GM18909 (cell line): ENCODE data around the gene PIP4P1.
"Not testable (repeated sequence)": the region's sequence is repeated elsewhere in the genome, so short reads cannot be mapped to it uniquely, and the experiment has no call there.

Source experiments
- ATAC-seq: cut with Tn5 transposase; IDR thresholded peaks from one replicate; pipeline ENCODE4 v1.9.1; 2021; ENCODE audit warnings: mild to moderate bottlenecking; ENCODE audit not compliant: unreplicated experiment, poor library complexity

Gene PIP4P1

DNA sequence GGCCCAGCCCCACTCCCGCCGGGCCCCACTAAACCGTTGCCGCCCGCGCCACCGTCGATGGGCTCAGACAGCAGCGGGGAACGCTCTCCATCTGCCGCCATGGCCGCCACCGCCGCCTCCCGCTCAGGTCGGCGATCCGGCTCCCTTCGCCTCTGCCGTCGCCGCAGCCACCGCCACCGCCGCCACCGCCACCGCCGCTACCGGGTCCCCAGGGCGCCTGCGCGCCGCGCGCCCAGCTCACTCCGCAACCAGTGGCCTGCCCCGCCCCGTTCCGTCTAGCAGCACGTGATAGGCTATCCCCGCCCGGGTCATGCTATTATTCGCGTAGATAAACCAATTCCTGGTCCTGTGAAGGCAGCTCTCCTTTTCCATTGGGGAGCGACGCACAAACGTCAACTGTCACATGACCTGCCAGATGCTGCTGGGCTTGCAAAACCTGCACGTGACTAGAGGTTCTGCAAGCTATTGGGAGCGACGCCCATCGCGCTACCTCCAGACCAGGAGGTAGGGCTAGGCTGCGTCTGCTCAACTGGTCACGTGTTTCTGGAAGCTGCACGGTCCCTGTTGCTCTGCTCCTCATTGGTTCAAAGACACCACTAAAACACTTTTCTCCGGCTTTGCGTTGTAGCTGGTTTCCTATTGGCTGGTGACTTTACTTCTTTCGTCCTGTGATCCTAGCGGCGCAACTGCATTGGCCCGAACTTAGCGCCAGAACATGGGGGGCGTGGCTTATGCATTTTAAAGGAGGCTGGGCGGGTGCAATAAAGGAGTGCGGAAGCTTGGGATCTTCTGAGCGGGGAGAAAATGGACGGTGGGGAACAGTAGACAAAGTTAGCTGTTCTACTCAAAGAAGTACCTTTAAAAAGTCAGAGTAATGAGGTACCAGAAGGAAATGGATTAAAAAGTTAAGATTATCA lies at the start of gene PIP4P1:
TSS of gene PIP4P1 (minus strand) at position 210 of the 917 bp plus-strand sequence. CDS start at position 101, 109 bp downstream.
- peak; percentile 95 for ATAC-seq

DNA sequence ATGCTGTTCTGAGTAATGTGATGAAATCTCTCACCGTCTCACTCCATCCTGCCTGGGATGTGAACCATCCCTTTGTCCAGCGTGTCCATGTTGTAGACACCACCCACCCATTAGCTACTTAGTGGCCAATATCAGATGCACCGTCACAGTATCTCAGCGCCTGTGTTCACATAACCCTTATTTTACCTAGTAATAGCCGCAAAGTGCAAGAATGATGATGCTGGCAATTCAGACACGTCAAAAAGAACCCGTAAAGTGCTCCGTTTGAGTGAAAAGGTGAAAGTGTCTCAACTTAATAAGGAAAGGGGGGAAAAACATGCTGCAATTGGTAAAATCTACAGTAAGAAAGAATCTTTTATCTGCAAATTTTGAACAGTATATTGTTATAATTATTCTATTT lies 47.1 kb upstream of the PIP4P1 start:
- ATAC-seq = no peak

DNA sequence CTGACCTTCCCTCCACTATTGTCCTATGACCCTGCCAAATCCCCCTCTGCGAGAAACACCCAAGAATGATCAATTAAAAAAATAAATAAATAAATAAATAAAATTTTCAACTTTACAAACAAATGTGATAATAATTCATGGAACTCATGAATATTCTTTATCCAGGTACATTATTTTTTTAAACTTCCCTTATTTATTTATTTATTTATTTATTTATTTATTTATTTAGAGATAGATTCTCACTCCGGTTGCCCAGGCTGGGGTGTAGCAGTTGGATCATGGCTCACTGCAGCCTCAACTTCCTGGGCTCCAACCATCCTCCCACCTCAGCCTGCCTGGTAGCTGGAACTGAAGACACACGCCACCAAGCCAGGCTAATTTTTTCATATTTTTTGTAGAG lies 46.3 kb upstream of the PIP4P1 start:
- ATAC-seq = not testable (repeated sequence)

DNA sequence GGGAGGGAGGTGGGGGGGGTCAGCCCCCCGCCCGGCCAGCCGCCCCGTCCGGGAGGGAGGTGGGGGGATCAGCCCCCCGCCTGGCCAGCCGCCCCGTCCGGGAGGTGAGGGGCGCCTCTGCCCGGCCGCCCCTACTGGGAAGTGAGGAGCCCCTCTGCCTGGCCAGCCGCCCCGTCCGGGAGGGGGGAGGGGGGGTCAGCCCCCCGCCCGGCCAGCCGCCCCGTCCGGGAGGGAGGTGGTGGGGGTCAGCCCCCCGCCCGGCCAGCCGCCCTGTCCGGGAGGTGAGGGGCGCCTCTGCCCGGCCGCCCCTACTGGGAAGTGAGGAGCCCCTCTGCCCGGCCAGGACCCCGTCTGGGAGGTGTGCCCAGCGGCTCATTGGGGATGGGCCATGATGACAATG lies 45.5 kb upstream of the PIP4P1 start:
- not testable (repeated sequence) for ATAC-seq

GRCh38 chr14:20506276-20506675 lies 45.0 kb upstream of the PIP4P1 start:
- ATAC-seq = not testable (repeated sequence)

DNA sequence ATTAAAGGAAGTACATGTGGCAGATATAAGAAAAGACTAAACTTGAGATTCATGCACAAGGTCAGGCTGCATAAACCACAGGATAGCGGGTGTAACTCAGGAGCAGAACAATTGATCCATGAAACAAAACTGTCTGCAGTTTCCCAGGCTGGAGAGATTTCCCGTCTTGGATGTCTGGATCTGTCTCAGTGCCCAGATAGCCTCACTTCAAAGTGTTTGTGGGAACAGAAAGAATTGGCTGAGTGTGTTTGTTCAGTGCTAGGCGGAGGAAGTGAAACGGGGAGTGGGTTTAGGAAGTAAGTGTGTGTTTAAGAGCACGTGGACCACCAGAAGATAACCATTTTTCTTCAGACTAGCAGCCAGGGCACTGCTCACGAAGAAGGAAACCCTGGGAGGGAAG lies 42.7 kb upstream of the PIP4P1 start:
- ATAC-seq = no peak

GRCh38 chr14:20501346-20501745 lies 40.1 kb upstream of the PIP4P1 start:
- no peak for ATAC-seq

- no peak for ATAC-seq
Measured at GRCh38 chr14:20499881-20500280, 38.6 kb upstream of the PIP4P1 start.

GRCh38 chr14:20499108-20499507 lies 37.9 kb upstream of the PIP4P1 start:
- ATAC-seq = no peak

DNA sequence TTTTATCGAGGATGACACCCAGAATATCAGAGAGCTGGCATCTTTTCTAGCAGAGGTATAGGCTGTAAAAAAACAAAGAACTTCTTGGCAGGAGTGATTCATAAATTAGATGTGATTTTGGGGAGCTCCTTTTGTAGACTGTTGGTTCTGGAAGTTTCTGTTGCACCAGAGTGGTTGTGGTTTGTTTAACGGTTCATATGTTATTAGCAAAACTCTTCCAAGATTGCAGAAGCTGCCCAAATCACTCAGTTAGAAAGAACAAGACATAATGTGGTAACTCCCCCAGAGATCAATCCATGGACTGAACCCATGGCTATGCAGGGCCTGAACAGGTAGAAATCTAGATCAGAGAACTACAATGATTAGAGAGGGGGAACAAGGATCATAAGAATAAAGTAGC lies 37.4 kb upstream of the PIP4P1 start:
- ATAC-seq = no peak

GRCh38 chr14:20494935-20495766 lies 33.9 kb upstream of the PIP4P1 start:
- ATAC-seq = no peak

- no peak for ATAC-seq
Measured at GRCh38 chr14:20493634-20494033, 32.4 kb upstream of the PIP4P1 start.

- ATAC-seq = no peak
Measured at GRCh38 chr14:20492486-20492885, 31.3 kb upstream of the PIP4P1 start.

DNA sequence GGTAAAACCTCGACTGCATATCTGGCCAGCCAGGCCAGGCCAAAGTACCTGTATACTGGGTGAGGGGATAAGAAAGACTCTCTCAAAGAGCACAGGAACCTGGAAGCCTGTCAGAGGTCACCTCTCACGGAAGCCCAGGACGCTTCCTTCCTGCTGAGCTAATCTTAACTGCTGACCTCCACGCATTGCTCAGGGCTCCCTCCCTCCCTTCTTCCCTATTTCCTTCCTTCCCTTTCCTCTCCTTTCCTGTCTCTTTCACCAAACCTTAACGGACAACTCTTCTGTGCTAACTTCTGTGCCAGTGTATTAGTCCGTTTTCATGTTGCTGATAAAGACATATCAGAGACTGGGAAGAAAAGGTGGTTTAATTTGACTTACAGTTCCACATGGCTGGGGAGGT lies 29.3 kb upstream of the PIP4P1 start:
- no peak for ATAC-seq

DNA sequence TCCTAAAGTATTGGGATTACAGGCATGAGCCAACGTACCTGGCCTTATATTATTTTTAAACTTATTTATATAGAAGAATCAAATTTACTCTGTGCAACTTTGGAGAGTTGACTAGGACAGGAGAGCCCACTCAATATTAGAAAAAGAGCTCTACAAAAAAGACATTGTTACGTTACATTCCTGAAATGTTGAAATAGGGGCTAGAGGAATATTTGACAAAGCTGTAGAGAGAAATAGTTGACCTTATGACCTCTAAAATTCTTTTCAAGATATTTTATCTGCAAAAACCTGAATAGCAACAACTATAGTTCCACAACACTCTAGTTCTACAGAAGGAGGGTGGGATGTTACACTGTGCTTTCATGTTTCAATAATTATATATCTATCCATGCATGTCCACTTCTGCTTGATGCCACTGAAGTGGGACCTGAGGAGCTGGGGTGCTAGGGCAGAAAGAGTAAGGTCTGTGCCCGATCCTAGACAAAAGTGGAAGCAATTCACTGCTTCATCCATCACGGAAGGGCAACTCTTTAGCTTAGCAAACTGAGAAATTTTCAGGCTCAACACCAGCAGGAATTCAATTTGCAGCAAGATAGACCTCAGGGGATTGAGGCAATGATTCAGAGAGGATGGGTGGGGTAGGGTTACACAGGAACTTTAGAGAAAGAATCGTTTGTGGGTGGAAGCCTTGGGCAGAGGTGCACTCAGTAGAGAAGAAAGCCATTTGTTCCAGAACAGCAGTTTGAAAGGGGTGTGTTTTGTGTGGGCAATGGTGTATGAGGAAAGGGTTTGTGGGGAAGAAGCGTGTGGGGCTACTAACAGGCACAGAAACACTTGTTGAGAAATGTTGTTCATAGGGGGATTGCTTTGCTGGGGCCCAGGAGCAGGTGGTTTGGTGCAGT lies 28.1 kb upstream of the PIP4P1 start:
- peak; percentile 61 for ATAC-seq

DNA sequence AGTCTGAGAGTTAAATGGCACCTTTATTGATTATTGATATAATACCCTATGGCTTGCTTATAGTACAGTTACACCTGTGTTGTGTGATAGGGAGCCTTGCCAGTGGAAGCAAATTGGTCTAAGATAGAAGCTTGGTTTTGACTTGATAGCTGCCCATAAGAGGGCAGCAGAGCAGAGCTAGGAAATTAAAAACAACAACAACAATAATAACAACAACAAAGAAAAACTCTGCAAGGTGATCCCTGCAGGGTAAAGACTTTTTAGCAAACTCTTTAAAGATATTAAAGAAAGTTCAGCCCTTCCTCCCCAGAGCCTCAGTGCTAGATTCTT lies 26.1 kb upstream of the PIP4P1 start:
- no peak for ATAC-seq

GRCh38 chr14:20486684-20487395 lies 25.6 kb upstream of the PIP4P1 start:
- no peak for ATAC-seq

- no peak for ATAC-seq
Measured at GRCh38 chr14:20485900-20486299, 24.7 kb upstream of the PIP4P1 start.

DNA sequence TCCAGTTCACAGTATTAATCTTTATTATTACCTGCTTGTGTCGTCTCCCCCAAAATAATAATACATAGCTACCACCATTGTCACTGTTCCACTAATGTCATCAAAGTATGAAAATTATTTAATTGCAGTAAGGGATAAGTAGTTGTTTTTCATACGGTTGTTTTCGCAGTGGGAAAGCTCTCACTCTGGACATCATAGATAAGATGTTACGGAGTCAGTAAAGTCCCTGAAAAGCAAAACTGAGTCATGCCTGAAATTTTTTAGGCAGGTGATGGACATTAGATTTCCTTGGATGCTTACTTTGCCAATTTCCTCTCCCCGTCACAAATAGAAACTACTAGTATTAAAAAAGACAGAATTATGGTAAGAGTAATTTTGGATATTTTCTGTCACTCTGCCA lies 21.1 kb upstream of the PIP4P1 start:
- ATAC-seq = no peak

DNA sequence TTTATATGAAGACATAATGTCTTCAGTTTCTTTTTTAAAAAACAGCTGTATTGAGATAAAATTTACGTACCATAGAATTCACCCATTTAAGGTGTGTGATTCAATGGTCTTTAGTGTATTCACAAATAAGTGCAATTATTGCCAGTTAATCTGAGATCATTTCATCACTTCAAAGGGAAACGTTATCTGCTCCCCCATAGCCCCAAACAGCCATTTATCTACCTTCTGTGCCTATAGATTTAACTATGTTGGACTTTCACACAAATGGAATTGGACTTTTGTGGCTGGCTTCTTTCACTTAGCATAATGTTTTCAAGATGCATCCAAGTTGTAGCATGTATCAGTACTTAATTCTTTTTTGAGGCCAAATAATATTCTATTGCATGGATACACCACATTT lies 17.7 kb upstream of the PIP4P1 start:
- no peak for ATAC-seq
